ENCODE results near the gene LRRC66.

The LRRC66 gene

GRCh38 chr4:52012651-52013050 lies 7.5 kb downstream of the LRRC66 start:
- Histone ChIP-seq H3K36me3 (peaks cover 0 to 22% (median 13%) of the 10 kb centered on the region in 3 donors), H3K4me3 (no peak overlapping the region), H3K9me3 (no peaks in the 10 kb centered on the region), H3K27ac (no peak overlapping the region), H3K4me1 (no peaks in the 10 kb centered on the region), H3K27me3 (no peaks in the 10 kb centered on the region)
- no peak for DNase-seq
- intact Hi-C loops (cut with DNase I; ENCODE audit: low total_unique reads) = no loop called here
- no peak for TF ChIP-seq CTCF (IDR thresholded peaks at IDR 0.05)

- Histone ChIP-seq H3K36me3 (peaks cover 0 to 22% (median 13%) of the 10 kb centered on the region in 3 donors), H3K4me3 (no peak overlapping the region), H3K4me1 (no peaks in the 10 kb centered on the region), H3K27me3 (no peaks in the 10 kb centered on the region), H3K9me3 (no peaks in the 10 kb centered on the region), H3K27ac (no peak overlapping the region)
- TF ChIP-seq CTCF (IDR thresholded peaks at IDR 0.05) = no peak
- no peak for DNase-seq
- intact Hi-C loops (cut with DNase I; ENCODE audit: low total_unique reads) = no loop called here
Measured at GRCh38 chr4:52010986-52011385, 9.2 kb downstream of the LRRC66 start.

- intact Hi-C loops (cut with DNase I; ENCODE audit: low total_unique reads) = no loop called here
- DNase-seq = no peak
- Histone ChIP-seq H3K4me3 (no peak overlapping the region), H3K36me3 (peaks cover 0 to 8% (median 7%) of the 10 kb centered on the region in 3 donors), H3K27me3 (no peaks in the 10 kb centered on the region), H3K4me1 (no peaks in the 10 kb centered on the region), H3K27ac (no peak overlapping the region), H3K9me3 (no peaks in the 10 kb centered on the region)
- TF ChIP-seq CTCF (IDR thresholded peaks at IDR 0.05) = no peak
Measured at GRCh38 chr4:52006887-52007286, 13.3 kb downstream of the LRRC66 start.

GRCh38 chr4:52005604-52006273 lies 14.4 kb downstream of the LRRC66 start:
- Histone ChIP-seq H3K9me3 (no peaks in the 10 kb centered on the region), H3K36me3 (peaks cover 0 to 7% (median 0%) of the 10 kb centered on the region in 3 donors), H3K4me3 (no peak overlapping the region), H3K27me3 (no peaks in the 10 kb centered on the region), H3K27ac (no peak overlapping the region), H3K4me1 (no peaks in the 10 kb centered on the region)
- no peak for DNase-seq
- intact Hi-C loops (cut with DNase I; ENCODE audit: low total_unique reads) = no loop called here
- TF ChIP-seq CTCF (IDR thresholded peaks at IDR 0.05) = no peak

- no peaks in the 10 kb centered on the region for H3K36me3 ChIP-seq
- TF ChIP-seq CTCF (IDR thresholded peaks at IDR 0.05) = no peak
Measured at GRCh38 chr4:52004414-52004813, 15.7 kb downstream of the LRRC66 start.

GRCh38 chr4:52001616-52002015 lies 18.5 kb downstream of the LRRC66 start:
- no peaks in the 10 kb centered on the region for H3K27me3 ChIP-seq
- no peaks in the 10 kb centered on the region for H3K4me1 ChIP-seq
- no peak for DNase-seq
- intact Hi-C loops (cut with DNase I; ENCODE audit: low total_unique reads) = no loop called here
- no peak for TF ChIP-seq CTCF (IDR thresholded peaks at IDR 0.05)
- H3K4me3 ChIP-seq = no peak overlapping the region
- H3K27ac ChIP-seq = no peak overlapping the region
- no peaks in the 10 kb centered on the region for H3K36me3 ChIP-seq
- no peaks in the 10 kb centered on the region for H3K9me3 ChIP-seq

More at GRCh38 chr4:52004414-52004813, 15.7 kb downstream of the LRRC66 start:
- Histone ChIP-seq H3K4me1 (no peaks in the 10 kb centered on the region), H3K4me3 (no peak overlapping the region), H3K27me3 (no peaks in the 10 kb centered on the region), H3K9me3 (no peaks in the 10 kb centered on the region), H3K27ac (no peak overlapping the region)
- intact Hi-C loops (cut with DNase I; ENCODE audit: low total_unique reads) = no loop called here
- DNase-seq = no peak
